ENCODE measurements around the gene IFNA14.
"Not testable (repeated sequence)": the region's sequence is repeated elsewhere in the genome, so short reads cannot be mapped to it uniquely, and the experiment has no call there.

Gene IFNA14

DNA sequence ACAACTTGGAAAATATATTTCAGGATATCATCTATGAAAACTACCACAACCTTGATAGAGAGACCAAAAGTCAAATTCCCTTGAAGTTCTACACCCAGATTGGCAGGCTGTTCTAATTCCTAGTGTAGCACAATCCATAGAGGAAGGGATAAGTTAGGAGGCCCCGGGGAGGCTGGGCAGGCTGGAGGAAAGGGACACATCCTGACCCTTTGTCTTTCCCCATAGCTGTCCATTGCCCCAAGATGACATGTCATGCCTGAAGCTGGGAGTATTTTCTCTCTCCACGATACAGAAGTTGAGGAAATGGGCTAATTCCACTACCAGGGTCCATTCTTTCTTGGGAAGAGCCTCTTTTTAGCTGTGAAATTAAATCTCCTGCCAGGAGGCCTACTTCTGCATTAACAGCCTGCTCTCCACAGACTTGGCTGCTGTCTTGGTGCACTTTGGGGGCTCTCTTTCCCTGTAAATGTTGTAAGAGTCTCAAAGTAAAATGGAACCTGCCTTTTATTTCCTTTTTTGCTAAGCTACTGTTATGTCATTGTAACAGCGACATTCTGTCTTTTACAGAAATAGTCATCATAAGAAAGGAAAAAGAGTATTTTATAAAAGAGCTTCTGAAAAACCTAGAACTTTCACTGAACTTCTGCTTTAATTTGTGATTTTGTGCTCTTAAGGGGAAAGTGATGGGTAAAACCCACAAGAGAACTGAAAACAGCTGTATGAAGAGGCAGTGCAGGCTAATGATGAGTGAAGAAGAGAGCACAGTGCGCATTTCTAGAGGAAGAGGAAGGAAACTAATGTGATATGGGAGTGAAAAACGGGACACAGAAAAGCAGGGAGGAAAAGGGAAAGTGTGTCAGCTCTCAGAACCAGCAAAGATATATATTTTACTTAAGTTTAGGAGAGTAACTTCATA is 26.1 kb downstream of the IFNA14 start:
- peak in 2 of 6 experiments; percentile 6 to 11 for DNase-seq

GRCh38 chr9:21212160-21212559 is 27.6 kb downstream of the IFNA14 start:
- not testable (repeated sequence) for DNase-seq

- not testable (repeated sequence) for DNase-seq
Measured at GRCh38 chr9:21210782-21211181, 29.0 kb downstream of the IFNA14 start.

GRCh38 chr9:21210311-21210710 is 29.5 kb downstream of the IFNA14 start:
- DNase-seq: no peak

GRCh38 chr9:21207043-21207442 is 32.8 kb downstream of the IFNA14 start, which contains the start of gene IFNA10:
TSS of gene IFNA10 (minus strand) at chr9:21207143. CDS start at chr9:21207097, 46 bp downstream.
- not testable (repeated sequence) for DNase-seq

- no peak for DNase-seq
Measured at GRCh38 chr9:21205204-21205603, 34.6 kb downstream of the IFNA14 start.

- DNase-seq: not testable (repeated sequence)
Measured at GRCh38 chr9:21202105-21202504, 37.7 kb downstream of the IFNA14 start, which contains the start of gene IFNA7. TSS of gene IFNA7 (minus strand) at chr9:21202205. CDS start at chr9:21202165, 40 bp downstream.

GRCh38 chr9:21194867-21195776 is 44.7 kb downstream of the IFNA14 start:
- peak in 5 of 6 experiments; percentile 5 to 57 (median 19) for DNase-seq
